SKM-1 treated with dmso at 0.1 percent for 144 hours (cell line): Measurements from ENCODE around the gene GALK1.

ENCODE experiments used
- DNase-seq: peaks from one replicate; lab custom pipeline; 2025; ENCODE audit not compliant: unreplicated experiment; lab: John Stamatoyannopoulos, UW

GALK1 gene

GRCh38 chr17:75751676-75752404 lies 13.2 kb downstream of the GALK1 start:
- DNase-seq, result no peak

- no peak for DNase-seq
These were observed 14.2 kb downstream of the GALK1 start for GRCh38 chr17:75750661-75751423.

- DNase-seq, result peak; percentile 70
These were observed 15.2 kb downstream of the GALK1 start for GRCh38 chr17:75749545-75750389.

- DNase-seq, result no peak
These were observed 16.3 kb downstream of the GALK1 start for GRCh38 chr17:75748706-75749105.

GRCh38 chr17:75743625-75744206 lies 21.3 kb downstream of the GALK1 start:
- no peak for DNase-seq

GRCh38 chr17:75742337-75742736 lies 22.7 kb downstream of the GALK1 start:
- no peak for DNase-seq

- no peak for DNase-seq
These were observed 24.3 kb downstream of the GALK1 start for GRCh38 chr17:75740631-75741077.

GRCh38 chr17:75740215-75740614 lies 24.8 kb downstream of the GALK1 start:
- DNase-seq, result no peak

GRCh38 chr17:75739801-75740200 lies 25.2 kb downstream of the GALK1 start:
- no peak for DNase-seq

GRCh38 chr17:75739174-75739573 lies 25.8 kb downstream of the GALK1 start:
- DNase-seq, result no peak

GRCh38 chr17:75738218-75738802 lies 26.7 kb downstream of the GALK1 start:
- peak; percentile 97 for DNase-seq

GRCh38 chr17:75737133-75737962 lies 27.6 kb downstream of the GALK1 start:
- no peak for DNase-seq

- no peak for DNase-seq
These were observed 28.7 kb downstream of the GALK1 start for GRCh38 chr17:75736173-75736835.

GRCh38 chr17:75734674-75735294 lies 30.2 kb downstream of the GALK1 start:
- DNase-seq, result no peak

GRCh38 chr17:75733471-75733870 lies 31.5 kb downstream of the GALK1 start:
- DNase-seq, result no peak

GRCh38 chr17:75731716-75732498 lies 33.1 kb downstream of the GALK1 start:
- no peak for DNase-seq

GRCh38 chr17:75731086-75731715 lies 33.8 kb downstream of the GALK1 start:
- no peak for DNase-seq

GRCh38 chr17:75730065-75730464 lies 34.9 kb downstream of the GALK1 start:
- DNase-seq, result no peak
